Esophagus squamous epithelium (tissue), 4 donors: ENCODE results near the gene ZNF106.

Experiments used
- POLR2A ChIP-seq, 4 donors: fragments of 450-650 bp; IDR thresholded peaks; one replicate each; pipeline ENCODE4 v1.6.1; 2017; ENCODE audit warnings: antibody characterized with exemption in 4 of 4, mild to moderate bottlenecking in 4 of 4, moderate library complexity in 3 of 4
- TF ChIP-seq, protein P1 (sequence below), 6 experiments: fragments of 450-650 bp in 4 of 6; fragments of 200-600 bp in 2 of 6; sonication (generic) in 2 of 6; IDR thresholded peaks; one replicate each; pipeline ENCODE4 v1.5.1; 2016 to 2019; ENCODE audit warnings: antibody characterized with exemption in 6 of 6, mild to moderate bottlenecking in 4 of 6, moderate library complexity in 4 of 6

DNA sequence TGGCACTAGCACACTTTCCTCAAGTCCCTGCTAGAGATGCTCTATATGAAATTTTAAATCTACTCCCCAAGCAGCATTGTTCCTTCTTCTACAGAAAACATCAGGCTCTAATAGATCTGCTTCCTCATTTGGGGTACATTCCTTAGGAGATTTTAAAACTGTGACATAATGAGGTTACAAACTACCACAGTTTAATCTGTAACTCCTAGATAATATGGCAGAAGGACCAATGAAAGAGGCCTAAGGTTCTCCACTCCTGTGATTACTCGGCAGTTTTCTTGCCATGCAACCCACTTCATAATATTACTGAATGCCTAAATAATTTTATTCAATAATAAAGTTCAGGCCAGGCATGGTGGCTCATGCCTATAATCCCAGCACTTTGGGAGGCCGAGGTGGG lies 16.1 kb downstream of the ZNF106 start:
- TF ChIP-seq, protein P1, sequence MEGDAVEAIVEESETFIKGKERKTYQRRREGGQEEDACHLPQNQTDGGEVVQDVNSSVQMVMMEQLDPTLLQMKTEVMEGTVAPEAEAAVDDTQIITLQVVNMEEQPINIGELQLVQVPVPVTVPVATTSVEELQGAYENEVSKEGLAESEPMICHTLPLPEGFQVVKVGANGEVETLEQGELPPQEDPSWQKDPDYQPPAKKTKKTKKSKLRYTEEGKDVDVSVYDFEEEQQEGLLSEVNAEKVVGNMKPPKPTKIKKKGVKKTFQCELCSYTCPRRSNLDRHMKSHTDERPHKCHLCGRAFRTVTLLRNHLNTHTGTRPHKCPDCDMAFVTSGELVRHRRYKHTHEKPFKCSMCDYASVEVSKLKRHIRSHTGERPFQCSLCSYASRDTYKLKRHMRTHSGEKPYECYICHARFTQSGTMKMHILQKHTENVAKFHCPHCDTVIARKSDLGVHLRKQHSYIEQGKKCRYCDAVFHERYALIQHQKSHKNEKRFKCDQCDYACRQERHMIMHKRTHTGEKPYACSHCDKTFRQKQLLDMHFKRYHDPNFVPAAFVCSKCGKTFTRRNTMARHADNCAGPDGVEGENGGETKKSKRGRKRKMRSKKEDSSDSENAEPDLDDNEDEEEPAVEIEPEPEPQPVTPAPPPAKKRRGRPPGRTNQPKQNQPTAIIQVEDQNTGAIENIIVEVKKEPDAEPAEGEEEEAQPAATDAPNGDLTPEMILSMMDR (IDR thresholded peaks at IDR 0.05), result no peak
- TF ChIP-seq POLR2A (IDR thresholded peaks at IDR 0.05), result no peak
